Dermis microvascular lymphatic vessel endothelial cell (primary cell): ENCODE results near the gene MAP7D2. TPM values are rescaled to one million over a fixed set of nuclear protein-coding genes. Genes with fewer than 3 reads are reported as not detected.

Experiments
- DNase-seq, 2 donors: peaks; one replicate each; pipeline versions ENCODE4 v3.0.0 to v3.0.0-alpha.2; 2010; ENCODE audit warnings: low read depth in 2 of 2
- total RNA-seq: library from RNA; depleted of rRNA; stranded (reverse); fragments of >200 nt; gene quantifications from 2 replicates; pipeline ENCODE4 v1.2.1, GENCODE V29; 2014

Gene MAP7D2
- total RNA-seq, 1 donor from 2014 or later: 0.26 TPM

DNA sequence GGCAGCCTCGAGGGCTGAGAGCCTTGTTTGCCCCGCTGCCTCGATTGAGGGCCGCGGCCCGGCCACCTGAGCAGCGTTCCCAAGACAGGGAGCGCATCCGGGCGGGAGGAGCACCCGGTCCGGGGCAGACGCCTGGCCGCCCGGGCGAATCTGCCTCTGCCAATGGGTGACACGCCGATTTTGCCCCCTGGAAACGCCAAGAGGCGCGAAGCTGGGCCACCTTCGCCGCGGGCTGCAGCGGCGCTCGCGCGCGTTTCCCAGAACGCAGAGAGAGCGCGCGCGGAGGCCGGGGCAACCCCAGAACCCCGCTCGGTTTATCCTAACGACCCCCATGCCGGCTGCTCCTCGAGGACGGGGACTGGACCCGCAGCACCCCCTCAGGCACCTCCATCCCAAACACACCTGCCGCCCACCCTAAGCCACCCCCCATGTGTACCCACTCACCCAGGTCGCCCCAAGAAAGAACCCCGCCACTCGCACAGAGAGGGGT lies 575 bp downstream of the MAP7D2 start:
- no peak for DNase-seq

DNA sequence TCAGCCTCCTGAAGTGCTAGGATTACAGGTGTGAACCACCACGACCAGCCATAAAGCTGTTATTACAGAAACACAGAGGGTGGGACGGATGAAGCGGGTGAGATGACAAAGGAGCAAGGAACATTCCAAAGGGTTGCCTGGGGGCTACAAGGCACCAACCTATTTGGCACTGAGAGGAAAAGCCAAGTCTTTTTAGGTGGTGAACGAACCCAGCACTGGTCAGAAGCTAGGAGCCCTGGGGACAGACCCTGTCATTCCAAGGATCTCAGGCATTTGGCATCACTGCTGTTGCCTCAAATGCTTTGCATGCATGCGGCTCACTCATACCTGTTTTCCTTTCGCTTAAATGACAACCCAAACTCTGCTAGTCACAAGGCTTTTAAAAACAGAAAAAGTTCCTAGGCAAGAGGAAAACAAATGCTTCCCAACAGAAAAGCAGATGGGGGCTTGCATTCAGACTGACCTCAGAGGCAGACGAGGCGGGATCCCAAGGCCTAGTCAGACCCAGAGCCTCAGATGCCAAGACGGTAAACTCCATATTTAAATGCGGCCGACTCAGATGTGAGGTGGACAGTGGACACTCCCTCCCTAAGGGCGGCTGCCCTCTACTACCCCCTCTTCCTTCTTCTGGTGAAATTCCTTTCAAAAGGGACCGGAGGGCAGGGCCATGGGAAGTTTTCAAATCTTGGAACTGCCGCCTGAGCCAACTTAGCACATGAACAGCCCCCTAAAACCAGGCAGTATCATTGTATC lies 4.5 kb downstream of the MAP7D2 start:
- DNase-seq: no peak

GRCh38 chrX:20111271-20111670 lies 5.4 kb downstream of the MAP7D2 start:
- no peak for DNase-seq

GRCh38 chrX:20101934-20102581 lies 14.6 kb downstream of the MAP7D2 start:
- DNase-seq: no peak

GRCh38 chrX:20091499-20091898 lies 25.2 kb downstream of the MAP7D2 start:
- DNase-seq: no peak

DNA sequence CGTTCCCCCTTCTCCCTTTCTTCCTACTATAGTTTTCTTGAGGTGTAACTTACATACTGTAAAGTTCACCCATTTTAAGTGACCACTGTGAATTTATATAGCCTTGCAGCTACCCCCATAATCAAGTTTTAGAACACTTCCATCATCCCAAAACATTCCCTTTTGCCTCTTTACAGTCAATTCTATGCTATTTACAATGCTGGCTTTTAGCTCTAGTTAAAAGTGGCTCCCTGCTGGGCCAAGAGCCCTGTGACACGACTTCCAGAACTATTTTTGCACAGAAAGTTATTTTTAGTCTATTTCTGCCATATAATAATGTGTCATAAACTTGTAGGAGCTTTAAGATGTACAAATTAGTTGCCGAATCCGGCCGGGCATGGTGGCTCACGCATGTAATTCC lies 26.9 kb downstream of the MAP7D2 start:
- DNase-seq: no peak

DNA sequence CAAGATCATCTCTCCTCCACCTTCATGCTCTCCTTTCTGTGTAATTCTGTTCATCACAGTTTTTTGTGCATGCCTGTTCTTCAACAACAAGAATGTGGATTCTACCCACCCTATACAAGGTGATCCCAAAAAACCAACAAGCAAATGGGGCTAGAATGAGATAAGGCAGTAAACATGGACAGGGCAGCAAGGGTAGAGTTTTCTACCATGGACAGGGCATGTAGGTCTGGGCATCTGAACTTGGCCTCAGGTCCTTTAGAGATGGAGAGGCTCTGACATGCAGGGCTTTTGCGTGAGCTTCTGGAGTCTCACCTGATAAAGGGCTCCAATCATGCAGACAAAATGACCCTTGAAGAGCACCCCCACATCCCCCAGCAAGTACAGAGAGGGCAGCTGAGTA lies 36.4 kb downstream of the MAP7D2 start:
- no peak for DNase-seq

DNA sequence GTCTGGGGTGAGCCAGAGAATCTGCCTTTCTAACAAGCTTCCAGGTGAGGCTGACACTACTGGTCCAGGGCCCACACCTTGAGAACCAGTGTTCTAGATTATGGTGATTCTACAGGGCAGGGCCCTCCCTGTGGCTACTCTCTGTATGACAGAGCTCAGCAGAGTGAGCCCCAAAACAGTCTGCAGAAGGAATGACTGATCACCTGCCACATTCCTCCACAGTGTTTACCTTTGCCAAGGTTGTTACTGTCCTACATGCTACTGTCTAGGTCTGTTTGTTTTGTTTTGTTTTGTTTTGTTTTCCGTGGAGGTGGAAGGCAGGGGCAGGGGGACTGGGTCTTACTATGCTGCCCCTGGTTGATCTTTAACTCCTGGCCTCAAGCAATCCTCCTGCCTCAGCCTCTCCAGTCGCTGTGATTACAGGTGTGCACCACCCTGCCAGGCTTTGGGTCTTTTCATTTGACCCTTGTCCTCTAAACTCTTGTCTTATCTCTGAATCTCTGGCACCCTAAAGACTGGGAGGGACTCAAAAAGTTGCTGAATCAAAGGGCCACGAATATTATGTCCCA lies 45.1 kb downstream of the MAP7D2 start:
- DNase-seq: no peak

DNA sequence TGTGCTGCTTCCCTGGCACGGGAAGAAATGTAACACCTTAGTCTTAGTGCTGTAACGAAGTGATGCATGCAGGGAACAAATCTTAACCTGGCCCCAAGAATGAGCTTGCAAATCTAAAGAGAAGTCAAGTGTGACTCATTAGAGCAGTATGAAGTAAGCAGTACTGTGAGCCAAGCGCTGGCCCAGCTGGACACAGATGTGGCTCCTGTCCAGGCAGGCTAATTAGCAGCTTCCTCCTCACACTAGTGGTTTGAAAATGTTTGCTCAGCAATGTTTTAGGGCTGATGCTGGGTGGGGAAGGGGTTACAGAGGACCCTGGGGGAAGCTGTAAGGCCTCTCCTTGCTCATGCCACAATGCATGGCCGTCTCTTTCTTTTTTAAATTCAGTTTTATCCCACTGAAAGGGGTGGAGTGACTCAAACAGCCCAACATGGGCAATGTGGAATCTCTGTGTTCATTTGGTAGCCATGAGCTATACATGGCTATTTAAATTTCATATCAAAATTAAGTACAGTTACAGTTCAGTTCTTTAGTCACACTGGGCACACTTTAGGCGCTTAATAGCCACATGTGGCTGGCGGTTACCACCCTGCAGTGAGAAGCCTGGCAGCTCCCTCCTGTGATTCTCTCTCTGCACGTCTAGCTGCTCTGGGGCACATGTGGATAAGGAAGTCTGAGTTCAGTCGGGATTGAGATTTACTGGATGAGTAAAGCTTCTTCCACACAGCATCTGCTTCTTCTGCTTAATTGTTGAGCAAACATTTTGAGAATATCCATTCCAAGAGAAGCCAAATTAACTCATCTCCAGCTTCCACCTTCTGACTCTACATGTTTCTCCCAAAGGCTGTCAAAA lies 48.8 kb downstream of the MAP7D2 start:
- DNase-seq: peak; percentile 7 to 63

DNA sequence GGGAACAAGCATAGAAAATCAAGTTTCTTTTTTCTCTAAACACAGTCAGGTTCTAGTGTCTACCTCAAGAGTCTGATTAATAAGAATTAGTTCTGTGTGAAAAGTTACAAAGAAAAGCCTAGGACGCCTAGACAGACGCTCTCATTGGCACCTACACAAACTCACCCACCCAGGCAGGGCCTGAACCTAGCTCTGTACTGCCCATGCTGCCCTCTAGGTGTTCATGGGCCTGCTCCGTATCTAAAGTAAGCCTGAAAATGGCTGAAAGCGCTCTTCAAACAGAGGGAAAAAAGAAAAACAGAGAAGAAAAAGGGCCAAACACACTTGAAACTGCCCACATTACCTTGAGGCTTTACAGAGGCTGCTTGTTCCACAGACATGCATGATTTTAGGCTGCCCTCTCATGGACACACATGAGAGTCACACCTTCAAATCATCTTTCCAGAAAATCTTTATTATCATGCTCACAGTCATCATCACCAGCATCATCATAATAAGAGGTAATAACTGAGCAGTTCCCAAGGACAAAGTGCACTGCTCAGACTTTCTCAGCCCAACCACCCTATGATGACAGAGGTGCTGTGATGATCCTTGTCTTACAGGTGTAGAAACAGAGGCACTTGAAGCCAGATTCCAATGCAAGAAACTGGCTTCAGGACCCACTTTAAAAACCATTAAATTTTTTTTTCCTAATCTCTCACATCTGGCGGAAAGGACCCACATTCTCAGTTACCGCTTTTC lies 49.6 kb downstream of the MAP7D2 start:
- peak; percentile 11 to 37 for DNase-seq

- no peak for DNase-seq
Measured at GRCh38 chrX:20063716-20064351, 52.9 kb downstream of the MAP7D2 start.

DNA sequence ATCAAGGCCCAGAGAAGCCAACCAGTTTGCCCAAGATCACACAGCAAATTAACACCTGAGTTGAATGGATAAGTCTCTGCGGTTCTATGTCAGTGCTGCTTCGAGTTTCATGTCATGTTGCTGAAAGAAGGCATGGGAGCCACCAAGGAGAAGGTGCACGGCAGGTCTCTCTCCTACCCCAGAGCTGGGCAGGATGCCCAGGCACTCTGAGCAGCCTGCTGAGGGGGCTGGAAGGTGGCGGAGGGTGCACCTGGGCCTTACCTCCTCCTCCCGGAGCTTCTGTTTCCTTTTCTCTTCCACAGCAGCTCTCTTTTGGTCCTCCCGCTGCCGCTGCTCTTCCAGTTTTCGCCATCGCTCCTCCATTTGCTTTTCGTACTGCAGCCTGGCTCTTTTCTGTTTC lies 53.6 kb downstream of the MAP7D2 start:
- no peak for DNase-seq

- no peak for DNase-seq
Measured at GRCh38 chrX:20061855-20062254, 54.9 kb downstream of the MAP7D2 start.

DNA sequence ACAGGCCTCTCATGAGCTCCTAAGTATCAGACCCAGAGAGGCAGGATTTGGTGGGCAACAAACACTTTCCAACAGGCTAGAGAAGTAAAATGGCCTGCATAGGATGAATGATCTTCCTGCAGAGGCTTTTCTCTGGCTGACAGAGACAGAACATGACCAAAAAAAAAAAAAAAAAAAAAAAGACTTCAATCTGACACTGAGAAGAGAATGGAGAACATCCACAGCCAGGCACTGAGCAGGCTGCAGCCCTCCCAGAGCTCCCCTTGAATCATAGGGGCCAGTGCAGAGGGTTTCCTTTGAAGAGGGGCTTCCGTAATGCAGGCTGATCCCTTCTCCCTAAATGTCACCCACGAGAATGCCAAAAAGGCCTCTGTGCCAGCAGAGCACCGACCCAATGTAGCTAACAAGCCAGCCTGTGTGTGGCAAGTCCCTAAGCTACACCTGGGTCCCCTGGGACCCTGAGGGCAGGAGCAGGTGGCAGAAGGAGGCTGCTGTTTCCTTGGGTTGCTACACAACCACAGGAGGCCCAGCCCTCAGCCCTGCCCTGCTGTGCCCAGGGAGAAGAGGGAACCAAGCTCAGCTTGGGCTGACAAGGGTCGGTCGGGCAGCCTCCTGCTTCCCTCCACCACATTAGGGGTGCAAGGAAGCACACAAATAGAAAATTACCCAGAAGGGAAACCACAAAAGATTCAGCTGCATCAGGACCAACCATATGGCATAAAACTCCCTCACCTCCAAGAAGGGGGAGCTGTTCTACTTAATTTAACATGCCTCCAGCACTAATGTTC lies 55.6 kb downstream of the MAP7D2 start:
- no peak for DNase-seq

DNA sequence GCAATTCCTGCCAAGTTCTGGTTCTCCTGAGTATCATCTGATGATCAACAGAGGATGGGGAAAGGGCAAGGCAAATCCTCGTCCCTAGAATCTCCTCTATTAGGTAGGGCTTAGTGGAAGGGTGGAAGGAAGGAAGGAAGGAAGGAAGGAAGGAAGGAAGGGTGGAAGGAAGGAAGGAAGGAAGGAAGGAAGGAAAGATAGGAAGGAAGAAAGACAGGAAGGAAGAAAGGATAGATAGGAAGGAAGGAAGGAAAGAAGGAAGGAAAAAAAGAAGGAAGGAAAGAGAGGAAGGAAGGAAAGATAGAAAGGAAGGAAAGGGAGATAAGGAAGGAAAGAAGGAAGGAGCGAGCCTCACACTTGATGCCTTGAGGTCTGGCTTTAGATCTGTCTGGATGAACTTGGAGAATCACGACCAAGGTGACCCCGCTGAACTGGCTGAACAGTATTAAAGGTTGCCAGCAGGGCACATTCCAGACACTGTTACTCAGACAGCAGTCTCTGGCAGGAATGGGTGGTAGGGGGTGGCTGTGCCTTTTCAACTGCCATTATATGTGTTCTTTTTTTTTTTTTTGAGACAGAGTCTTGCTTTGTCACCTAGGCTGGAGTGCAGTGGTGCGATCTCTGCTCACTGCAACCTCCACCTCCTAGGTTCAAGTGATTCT lies 57.1 kb downstream of the MAP7D2 start:
- no peak for DNase-seq

DNA sequence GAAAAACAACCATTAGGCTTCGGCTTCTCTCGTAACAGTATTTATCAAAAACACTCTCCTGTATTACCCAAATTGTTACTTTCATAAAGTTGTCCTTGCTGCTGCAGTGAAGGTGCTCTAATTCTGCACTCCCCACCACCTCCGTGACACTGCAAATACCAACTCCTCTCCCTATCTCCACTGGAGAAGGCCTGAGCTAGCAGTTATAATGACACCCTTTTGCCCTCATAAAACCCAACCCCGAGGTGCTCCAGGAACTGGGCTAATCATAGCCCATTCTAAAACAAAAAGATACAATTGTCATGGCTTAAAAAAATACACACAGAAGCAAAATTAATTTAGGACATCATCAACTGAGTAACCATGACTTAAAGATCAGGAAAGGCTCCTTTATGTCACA lies 59.2 kb downstream of the MAP7D2 start:
- no peak for DNase-seq

DNA sequence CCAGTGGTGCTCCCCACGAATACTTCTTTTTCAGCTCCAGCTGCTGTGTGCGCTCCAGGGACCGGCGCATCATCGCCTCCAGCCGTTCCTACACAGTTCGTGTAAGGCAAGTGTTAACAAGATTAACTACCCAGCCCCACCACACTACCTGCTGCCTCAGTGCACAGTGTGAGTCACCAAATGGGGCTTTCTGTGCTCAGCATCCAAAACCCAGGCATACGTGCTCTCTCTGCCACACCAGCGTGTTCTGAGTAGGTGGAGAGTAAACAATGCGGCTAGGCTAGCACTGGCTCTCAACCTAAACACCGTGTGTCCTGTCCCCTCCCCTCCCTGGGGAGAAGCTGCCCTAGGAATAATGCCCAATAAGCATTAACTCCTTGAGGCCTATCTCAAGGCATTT lies 60.0 kb downstream of the MAP7D2 start:
- no peak for DNase-seq

DNA sequence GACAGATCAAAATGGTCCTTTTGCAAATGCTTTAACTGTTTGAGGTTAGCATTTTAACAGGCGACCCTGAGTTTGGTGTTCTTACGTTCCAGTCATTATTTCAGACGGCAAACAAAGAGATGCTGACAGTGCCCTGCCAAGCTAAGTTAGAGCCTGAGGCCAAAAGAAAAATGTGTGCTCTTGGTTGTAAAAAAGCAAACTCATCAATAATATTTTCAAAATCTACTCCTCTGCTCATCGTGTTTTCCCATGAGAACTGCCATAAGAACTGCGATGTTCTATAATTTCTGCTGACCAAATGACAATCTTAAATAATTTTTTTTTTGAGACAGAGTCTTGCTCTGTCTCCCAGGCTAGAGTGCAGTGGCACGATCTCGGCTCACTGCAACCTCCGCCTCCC lies 63.2 kb downstream of the MAP7D2 start:
- DNase-seq: no peak

- no peak for DNase-seq
Measured at GRCh38 chrX:20046864-20047263, 69.8 kb downstream of the MAP7D2 start.
